Mononuclear cell (primary cell): ENCODE measurements around the gene ARMC12. TPM values are rescaled to one million over a fixed set of nuclear protein-coding genes. Genes with fewer than 3 reads are reported as not detected.
"Not testable (repeated sequence)": the region's sequence is repeated elsewhere in the genome, so short reads cannot be mapped to it uniquely, and the experiment has no call there.

Source experiments
- H3K27me3 ChIP-seq: 2 replicates; pipeline ENCODE4 v1.6.0; 2011; ENCODE audit warnings: low read length, control low read depth; ENCODE audit not compliant: insufficient read depth
- H3K4me1 ChIP-seq: 2 replicates; pipeline ENCODE4 v1.5.1; 2011; ENCODE audit warnings: mild to moderate bottlenecking, low read length, control low read depth; ENCODE audit not compliant: insufficient read depth
- H3K4me3 ChIP-seq: 2 replicates; pipeline ENCODE4 v1.5.1; 2011; ENCODE audit warnings: mild to moderate bottlenecking, low read length, moderate library complexity
- H3K9me3 ChIP-seq: 2 replicates; pipeline ENCODE4 v1.5.1; 2011; ENCODE audit warnings: low read depth, mild to moderate bottlenecking, control low read depth, low read length
- total RNA-seq: library from RNA; depleted of rRNA; stranded (reverse); fragments of >200 nt; gene quantifications from one replicate; pipeline ENCODE4 v1.2.3, GENCODE V29; 2012

ARMC12 gene
- total RNA-seq, 1 donor = 0.10 TPM

- Histone ChIP-seq H3K4me3 (no peak overlapping the region), H3K4me1 (peaks cover 84% of the 10 kb centered on the region), H3K9me3 (no peaks in the 10 kb centered on the region), H3K27me3 (no peaks in the 10 kb centered on the region)
Observed at GRCh38 chr6:35725721-35726438, 11.0 kb upstream of the ARMC12 start.

GRCh38 chr6:35727231-35727934, 9.4 kb upstream of the ARMC12 start:
- Histone ChIP-seq H3K4me3 (peak overlapping the region; percentile 39), H3K4me1 (peaks cover 83% of the 10 kb centered on the region), H3K9me3 (no peaks in the 10 kb centered on the region), H3K27me3 (no peaks in the 10 kb centered on the region)

GRCh38 chr6:35727935-35728682, 8.7 kb upstream of the ARMC12 start:
- H3K4me3 ChIP-seq = peak overlapping the region; percentile 39
- peaks cover 90% of the 10 kb centered on the region for H3K4me1 ChIP-seq
- H3K9me3 ChIP-seq = no peaks in the 10 kb centered on the region
- no peaks in the 10 kb centered on the region for H3K27me3 ChIP-seq

- Histone ChIP-seq H3K27me3 (no peaks in the 10 kb centered on the region), H3K9me3 (no peaks in the 10 kb centered on the region), H3K4me3 (no peak overlapping the region), H3K4me1 (peaks cover 89% of the 10 kb centered on the region)
Observed at GRCh38 chr6:35728683-35729678, 7.9 kb upstream of the ARMC12 start.

GRCh38 chr6:35729722-35730121, 7.1 kb upstream of the ARMC12 start:
- no peak overlapping the region for H3K4me3 ChIP-seq
- H3K4me1 ChIP-seq = peaks cover 81% of the 10 kb centered on the region
- H3K9me3 ChIP-seq = no peaks in the 10 kb centered on the region
- H3K27me3 ChIP-seq = no peaks in the 10 kb centered on the region

- no peak overlapping the region for H3K4me3 ChIP-seq
Observed at GRCh38 chr6:35730745-35731413, 6.0 kb upstream of the ARMC12 start.

GRCh38 chr6:35731414-35731735, 5.5 kb upstream of the ARMC12 start:
- Histone ChIP-seq H3K4me1 (peaks cover 77% of the 10 kb centered on the region), H3K4me3 (peak overlapping the region; percentile 73), H3K27me3 (no peaks in the 10 kb centered on the region), H3K9me3 (no peaks in the 10 kb centered on the region)

More at GRCh38 chr6:35730745-35731413, 6.0 kb upstream of the ARMC12 start:
- Histone ChIP-seq H3K27me3 (no peaks in the 10 kb centered on the region), H3K9me3 (no peaks in the 10 kb centered on the region), H3K4me1 (peaks cover 77% of the 10 kb centered on the region)

- Histone ChIP-seq H3K9me3 (no peaks in the 10 kb centered on the region), H3K4me1 (peaks cover 77% of the 10 kb centered on the region), H3K4me3 (peak overlapping the region; percentile 73), H3K27me3 (no peaks in the 10 kb centered on the region)
Observed at GRCh38 chr6:35731736-35732532, 4.9 kb upstream of the ARMC12 start.

- Histone ChIP-seq H3K9me3 (no peaks in the 10 kb centered on the region), H3K27me3 (no peaks in the 10 kb centered on the region), H3K4me1 (peaks cover 67% of the 10 kb centered on the region), H3K4me3 (no peak overlapping the region)
Observed at GRCh38 chr6:35733633-35734032, 3.2 kb upstream of the ARMC12 start.

GRCh38 chr6:35734319-35734718, 2.5 kb upstream of the ARMC12 start:
- H3K4me3 ChIP-seq, H3K9me3 ChIP-seq, H3K27me3 ChIP-seq: not testable (repeated sequence)
- peaks cover 60% of the 10 kb centered on the region for H3K4me1 ChIP-seq

GRCh38 chr6:35735452-35735851, 1.4 kb upstream of the ARMC12 start:
- Histone ChIP-seq H3K4me1 (peaks cover 49% of the 10 kb centered on the region), H3K9me3 (no peaks in the 10 kb centered on the region), H3K4me3 (no peak overlapping the region), H3K27me3 (no peaks in the 10 kb centered on the region)

- Histone ChIP-seq H3K4me1 (peaks cover 42% of the 10 kb centered on the region), H3K9me3 (no peaks in the 10 kb centered on the region), H3K4me3 (no peak overlapping the region), H3K27me3 (no peaks in the 10 kb centered on the region)
Observed at GRCh38 chr6:35736253-35736894, 458 bp upstream of the ARMC12 start.
